ENCODE data around the gene OMP. TPM values are rescaled to one million over a fixed set of nuclear protein-coding genes. Genes with fewer than 3 reads are reported as not detected.

OMP gene
- total RNA-seq, 1 donor = not detected

- Histone ChIP-seq H2AFZ (ENCODE audit: low read length) (no peak overlapping the region), H4K20me1 (ENCODE audit: insufficient read depth, low read length) (no peaks in the 10 kb centered on the region), H3K27ac (ENCODE audit: low read depth, low read length) (no peak overlapping the region), H3K4me2 (ENCODE audit: insufficient read depth, low read length) (no peak overlapping the region), H3K36me3 (ENCODE audit: insufficient read depth, low read length) (peaks cover 13% of the 10 kb centered on the region), H3K79me2 (ENCODE audit: insufficient read depth, low read length) (no peaks in the 10 kb centered on the region), H3K9me3 (ENCODE audit: low read depth, low read length) (no peaks in the 10 kb centered on the region), H3K4me1 (ENCODE audit: insufficient read depth, low read length) (no peaks in the 10 kb centered on the region), H3K27me3 (ENCODE audit: insufficient read depth, low read length) (no peaks in the 10 kb centered on the region), H3K4me3 (ENCODE audit: insufficient read depth, low read length) (no peak overlapping the region)
- DNase-seq (ENCODE audit: insufficient read length, low spot score, missing footprints) = no peak
- no peak for TF ChIP-seq CTCF (IDR thresholded peaks at IDR 0.05; ENCODE audit: extremely low read depth, low read depth, low read length)
Measured at GRCh38 chr11:77119531-77119936, 16.9 kb downstream of the OMP start.

GRCh38 chr11:77120571-77120970, 17.9 kb downstream of the OMP start:
- Histone ChIP-seq H3K9me3 (ENCODE audit: low read depth, low read length) (no peaks in the 10 kb centered on the region), H3K27me3 (ENCODE audit: insufficient read depth, low read length) (no peaks in the 10 kb centered on the region), H3K36me3 (ENCODE audit: insufficient read depth, low read length) (peaks cover 13% of the 10 kb centered on the region), H2AFZ (ENCODE audit: low read length) (no peak overlapping the region), H3K4me1 (ENCODE audit: insufficient read depth, low read length) (no peaks in the 10 kb centered on the region), H4K20me1 (ENCODE audit: insufficient read depth, low read length) (no peaks in the 10 kb centered on the region), H3K4me2 (ENCODE audit: insufficient read depth, low read length) (no peak overlapping the region), H3K79me2 (ENCODE audit: insufficient read depth, low read length) (no peaks in the 10 kb centered on the region), H3K4me3 (ENCODE audit: insufficient read depth, low read length) (no peak overlapping the region), H3K27ac (ENCODE audit: low read depth, low read length) (no peak overlapping the region)
- no peak for DNase-seq (ENCODE audit: insufficient read length, low spot score, missing footprints)
- no peak for TF ChIP-seq CTCF (IDR thresholded peaks at IDR 0.05; ENCODE audit: extremely low read depth, low read depth, low read length)

GRCh38 chr11:77121096-77121640, 18.5 kb downstream of the OMP start:
- H3K27me3 ChIP-seq (ENCODE audit: insufficient read depth, low read length) = no peaks in the 10 kb centered on the region
- H2AFZ ChIP-seq (ENCODE audit: low read length) = no peak overlapping the region
- no peaks in the 10 kb centered on the region for H3K9me3 ChIP-seq (ENCODE audit: low read depth, low read length)
- no peak overlapping the region for H3K27ac ChIP-seq (ENCODE audit: low read depth, low read length)
- H3K4me3 ChIP-seq (ENCODE audit: insufficient read depth, low read length) = no peak overlapping the region
- TF ChIP-seq CTCF (IDR thresholded peaks at IDR 0.05; ENCODE audit: extremely low read depth, low read depth, low read length) = no peak
- no peak overlapping the region for H3K4me2 ChIP-seq (ENCODE audit: insufficient read depth, low read length)
- H3K79me2 ChIP-seq (ENCODE audit: insufficient read depth, low read length) = no peaks in the 10 kb centered on the region
- H3K36me3 ChIP-seq (ENCODE audit: insufficient read depth, low read length) = peaks cover 13% of the 10 kb centered on the region
- H3K4me1 ChIP-seq (ENCODE audit: insufficient read depth, low read length) = no peaks in the 10 kb centered on the region
- H4K20me1 ChIP-seq (ENCODE audit: insufficient read depth, low read length) = no peaks in the 10 kb centered on the region
- no peak for DNase-seq (ENCODE audit: insufficient read length, low spot score, missing footprints)

GRCh38 chr11:77121876-77122575, 19.4 kb downstream of the OMP start:
- Histone ChIP-seq H3K4me2 (ENCODE audit: insufficient read depth, low read length) (no peak overlapping the region), H3K79me2 (ENCODE audit: insufficient read depth, low read length) (no peaks in the 10 kb centered on the region), H3K9me3 (ENCODE audit: low read depth, low read length) (no peaks in the 10 kb centered on the region), H3K4me1 (ENCODE audit: insufficient read depth, low read length) (peaks cover 2% of the 10 kb centered on the region), H3K4me3 (ENCODE audit: insufficient read depth, low read length) (no peak overlapping the region), H3K27me3 (ENCODE audit: insufficient read depth, low read length) (no peaks in the 10 kb centered on the region), H3K27ac (ENCODE audit: low read depth, low read length) (no peak overlapping the region), H3K36me3 (ENCODE audit: insufficient read depth, low read length) (peaks cover 13% of the 10 kb centered on the region), H4K20me1 (ENCODE audit: insufficient read depth, low read length) (no peaks in the 10 kb centered on the region), H2AFZ (ENCODE audit: low read length) (no peak overlapping the region)
- DNase-seq (ENCODE audit: insufficient read length, low spot score, missing footprints) = no peak
- no peak for TF ChIP-seq CTCF (IDR thresholded peaks at IDR 0.05; ENCODE audit: extremely low read depth, low read depth, low read length)

All from osteoblast (primary cell).